HG03469 (cell line): ENCODE data around the gene ABRACL.
"Not testable (repeated sequence)": the region's sequence is repeated elsewhere in the genome, so short reads cannot be mapped to it uniquely, and the experiment has no call there.

ENCODE experiments used
- ATAC-seq: cut with Tn5 transposase; IDR thresholded peaks from one replicate; pipeline ENCODE4 v1.9.1; 2021; ENCODE audit warnings: mild to moderate bottlenecking, moderate library complexity, moderate number of reproducible peaks; ENCODE audit not compliant: unreplicated experiment

ABRACL gene

DNA sequence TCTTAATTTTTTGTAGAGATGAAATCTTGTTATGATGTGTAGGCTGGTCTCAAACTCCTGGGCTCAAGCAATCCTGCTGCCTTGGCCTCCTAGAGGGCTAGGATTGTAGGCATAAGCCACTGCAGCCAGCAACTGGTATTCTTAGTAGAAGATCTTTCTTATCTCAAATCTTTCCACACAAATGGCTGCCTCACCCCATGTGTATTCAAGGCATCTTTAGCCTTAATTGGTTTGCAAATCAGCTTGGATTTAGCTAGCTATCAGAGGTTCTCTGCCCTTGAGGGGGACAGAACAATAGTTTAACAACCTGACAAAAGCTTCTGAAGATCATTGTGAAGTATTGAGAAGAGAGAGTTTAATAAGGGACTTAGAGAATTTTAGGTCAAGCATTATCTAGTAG, 17.9 kb upstream of the ABRACL start:
- ATAC-seq = no peak

DNA sequence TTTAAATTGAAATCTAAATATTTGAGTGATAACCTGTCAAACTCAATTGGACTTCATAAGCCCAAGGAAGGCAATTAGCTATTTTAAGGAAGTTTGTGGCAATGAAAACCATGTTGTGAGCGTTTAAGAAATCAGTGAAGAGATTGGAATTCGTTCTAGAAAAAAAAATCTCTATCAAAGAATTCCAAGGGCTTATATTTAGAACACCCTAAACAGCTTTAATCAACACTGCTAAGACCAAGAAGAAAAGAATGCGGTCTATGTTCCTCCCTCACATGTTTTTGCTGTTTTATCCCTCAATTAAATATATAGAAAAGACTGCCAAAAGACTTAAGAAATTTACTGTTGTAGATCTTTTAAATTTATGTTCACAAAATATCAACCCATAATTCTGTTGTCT, 16.6 kb upstream of the ABRACL start:
- no peak for ATAC-seq

DNA sequence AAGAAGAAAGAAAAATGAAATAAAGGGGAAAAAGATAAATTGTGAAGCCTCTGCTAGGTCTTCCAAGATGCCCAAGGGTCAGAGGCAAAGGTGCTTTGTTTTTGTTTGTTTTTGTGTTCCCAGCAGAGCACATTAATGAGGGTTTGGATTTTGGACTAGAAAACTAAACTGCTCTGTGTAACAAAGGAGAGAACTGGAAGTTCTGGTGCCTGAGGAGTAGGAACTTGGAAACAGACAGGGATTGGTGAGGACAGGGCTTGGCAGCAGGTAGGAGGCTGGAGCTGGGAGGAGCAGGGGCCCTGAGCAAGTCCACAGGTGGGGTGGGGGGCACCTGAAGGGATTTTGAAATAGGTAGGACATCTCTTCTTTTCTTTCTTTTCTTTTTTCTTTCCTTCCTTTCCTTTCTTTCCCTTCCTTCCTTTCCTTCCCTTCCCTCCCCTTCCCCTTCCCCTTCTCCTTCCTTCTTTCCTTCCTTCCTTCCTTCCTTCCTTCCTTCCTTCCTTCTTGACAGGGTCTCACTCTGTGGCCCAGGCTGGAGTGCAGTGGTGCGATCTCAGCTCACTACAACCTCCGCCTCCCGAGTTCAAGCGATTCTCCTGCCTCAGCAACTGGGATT, 15.3 kb upstream of the ABRACL start:
- no peak for ATAC-seq

DNA sequence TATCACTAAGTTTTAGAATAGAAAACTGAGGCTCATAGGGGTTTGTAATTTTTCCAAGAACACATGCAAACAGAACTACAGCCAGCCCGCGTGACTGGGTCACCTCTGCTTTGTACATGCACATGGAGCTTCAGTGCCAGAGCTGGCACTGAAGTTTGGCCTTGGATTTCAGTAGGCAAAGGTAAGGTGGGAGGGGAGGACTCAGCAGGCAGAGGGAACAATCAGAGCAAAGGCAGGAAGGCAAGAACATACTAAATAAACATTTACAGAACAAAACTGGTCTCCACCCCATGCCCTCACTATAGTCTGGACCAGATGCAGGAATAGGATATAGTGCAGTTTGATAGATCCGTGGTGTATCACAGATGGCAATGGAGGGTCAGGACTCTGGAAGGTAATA, 13.6 kb upstream of the ABRACL start:
- ATAC-seq = no peak

DNA sequence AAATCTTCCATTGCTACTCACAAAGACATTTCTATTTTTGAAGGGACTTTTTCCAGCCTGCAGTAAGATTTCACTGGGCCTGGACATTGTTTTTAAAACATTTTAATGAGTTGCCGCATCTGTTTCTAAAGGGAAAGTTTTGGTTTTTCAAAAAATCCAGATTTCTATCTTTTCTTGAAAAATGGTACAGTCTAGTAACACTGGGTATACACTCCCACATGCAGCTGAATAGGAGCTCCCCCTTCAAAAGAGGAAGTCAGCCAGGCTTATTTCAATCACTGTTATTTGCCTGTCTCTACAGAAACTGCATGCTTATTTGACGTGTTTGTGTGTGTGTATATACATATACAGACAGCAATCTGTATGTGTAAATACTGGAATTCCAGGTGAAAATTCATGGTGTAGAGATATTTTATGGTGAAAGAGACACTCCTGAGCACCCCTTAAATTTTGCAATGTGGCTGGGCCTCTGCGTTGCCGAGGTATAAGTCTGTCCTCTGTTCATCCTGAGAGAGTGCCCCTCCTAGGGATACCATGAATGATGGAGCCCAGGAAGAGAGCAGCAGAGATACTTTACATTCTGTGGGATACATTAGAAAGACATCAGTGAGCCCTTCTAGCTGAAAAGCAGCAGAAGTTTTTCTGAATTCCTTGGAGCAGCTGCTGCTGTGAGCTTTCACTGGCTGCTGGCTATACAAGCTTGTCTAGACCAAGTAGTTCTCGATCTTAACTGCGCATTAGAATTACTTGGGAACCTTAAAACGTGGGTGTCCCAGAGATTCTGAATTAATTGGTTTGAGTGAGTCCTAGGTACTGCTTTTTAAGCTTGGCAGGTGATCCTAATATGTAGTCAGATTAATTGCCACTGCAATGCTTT, 12.0 kb upstream of the ABRACL start:
- peak; percentile 90 for ATAC-seq

DNA sequence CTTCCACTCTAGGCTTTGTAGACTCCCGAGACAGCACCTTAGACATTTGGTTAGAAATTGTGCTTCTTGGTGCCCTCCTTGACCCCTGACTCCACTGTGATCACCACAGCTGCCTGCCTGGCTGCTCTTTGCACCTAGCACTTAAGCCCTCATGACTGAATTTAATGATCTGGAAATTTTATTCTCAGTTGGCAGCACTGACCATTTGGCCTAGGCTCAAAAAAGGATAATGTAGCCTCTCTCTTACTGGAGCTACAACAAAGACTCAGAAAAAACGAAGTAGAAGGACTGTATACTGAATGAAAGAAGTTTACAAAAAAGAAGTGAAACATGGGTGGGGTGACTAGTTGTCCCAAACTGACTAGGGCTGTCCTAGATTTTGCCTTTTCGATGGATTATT, 11.3 kb upstream of the ABRACL start:
- no peak for ATAC-seq

DNA sequence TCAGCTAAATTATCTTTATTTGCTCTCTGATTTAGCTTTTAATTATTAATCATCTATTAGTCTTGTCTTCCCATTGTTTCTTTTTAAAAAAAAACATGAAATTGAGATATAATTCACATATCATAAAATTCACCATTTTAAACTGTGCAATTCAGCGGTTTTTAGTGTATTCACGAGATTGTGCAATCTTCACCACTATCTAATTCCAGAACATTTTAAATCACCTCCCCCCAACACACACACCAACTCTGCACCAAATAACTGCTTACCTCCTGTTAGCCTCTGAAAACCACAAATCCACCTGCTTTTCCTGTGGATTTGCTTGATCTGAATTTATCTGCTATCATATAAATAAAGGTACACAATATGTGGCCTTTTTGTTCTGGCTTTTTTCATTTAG, 8.8 kb upstream of the ABRACL start:
- no peak for ATAC-seq

DNA sequence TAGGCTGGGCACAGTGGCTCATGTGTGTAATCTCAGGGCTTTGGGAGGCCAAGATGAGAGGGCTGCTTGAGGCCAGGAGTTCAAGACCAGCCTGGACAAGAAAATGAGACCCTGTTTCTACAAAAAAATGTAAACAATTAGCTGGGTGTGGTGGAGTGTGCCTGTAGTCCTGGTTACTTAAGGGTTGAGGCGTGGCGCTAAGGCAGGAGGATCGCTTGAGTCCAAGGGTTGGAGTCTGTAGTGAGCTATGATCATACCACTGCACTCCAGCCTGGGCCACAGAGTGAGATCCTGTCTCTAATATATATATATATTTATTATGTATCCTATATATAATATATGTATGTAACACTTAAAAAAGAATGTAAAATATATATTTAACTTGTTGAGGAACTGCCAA, 7.9 kb upstream of the ABRACL start:
- ATAC-seq = no peak

DNA sequence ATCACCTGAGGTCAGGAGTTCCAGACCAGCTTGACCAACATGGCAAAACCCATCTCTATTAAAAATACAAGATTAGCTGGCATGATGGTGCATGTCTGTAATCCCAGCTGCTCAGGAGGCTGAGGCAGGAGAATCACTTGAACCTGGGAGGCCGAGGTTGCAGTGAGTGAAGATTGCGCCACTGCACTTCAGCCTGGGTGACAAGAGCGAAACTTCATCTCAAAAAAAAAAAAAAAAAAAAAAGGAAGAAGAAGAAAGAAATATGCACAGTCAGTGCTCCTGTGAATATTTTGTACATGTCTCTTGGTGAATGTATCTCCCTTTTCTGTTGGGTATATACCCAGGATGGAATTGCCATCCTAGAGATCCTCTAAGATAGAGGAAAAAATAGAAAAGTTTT, 3.1 kb upstream of the ABRACL start:
- not testable (repeated sequence) for ATAC-seq

DNA sequence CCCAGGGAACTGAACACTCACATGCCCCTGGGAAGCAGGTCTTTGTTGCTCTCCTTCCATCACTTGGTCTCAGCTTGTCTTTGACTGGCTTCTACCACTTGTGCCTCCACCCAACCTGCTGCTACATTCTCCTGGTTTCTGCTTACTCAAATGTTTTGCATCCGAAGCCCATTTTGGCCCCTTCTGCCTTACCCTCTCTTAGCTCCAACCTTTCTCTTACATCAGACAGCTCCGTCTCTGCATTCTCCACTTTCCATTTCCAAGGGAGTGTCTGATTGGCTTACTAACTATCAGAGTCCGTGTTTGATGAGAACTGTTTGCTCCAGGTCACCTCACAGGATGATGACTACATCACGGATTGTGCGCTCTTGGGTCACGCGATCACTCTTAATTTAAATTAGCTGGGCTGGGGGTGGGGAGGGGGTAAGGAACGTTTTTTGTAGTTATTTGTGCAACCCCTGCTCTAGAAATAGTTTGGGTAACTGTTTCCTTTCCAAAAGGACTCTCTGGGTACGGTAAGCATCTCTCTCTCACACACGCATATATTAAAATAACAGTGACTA, 844 bp upstream of the ABRACL start:
- no peak for ATAC-seq

DNA sequence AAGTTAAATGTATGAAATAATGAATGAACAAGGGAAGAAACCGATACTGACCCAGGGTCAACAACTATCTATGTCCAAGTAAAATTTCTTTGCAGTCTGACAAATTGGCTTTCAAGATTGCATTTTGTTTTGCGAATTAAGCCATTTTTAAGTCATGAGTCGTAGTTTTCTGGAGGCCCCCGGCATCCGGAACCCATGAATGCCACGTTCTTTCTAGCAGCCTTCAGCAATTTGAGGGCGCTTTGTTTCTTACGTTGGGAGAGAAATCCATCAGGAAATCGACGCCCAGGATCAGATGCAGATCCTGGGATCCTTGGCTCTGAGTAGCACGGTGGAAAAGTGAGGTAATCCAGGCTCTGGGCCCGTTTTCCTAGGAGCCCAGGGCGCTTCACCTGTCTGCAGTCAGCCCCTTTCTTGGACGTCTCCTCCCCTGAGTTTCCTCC, 309 bp upstream of the ABRACL start:
- peak; percentile 24 for ATAC-seq

DNA sequence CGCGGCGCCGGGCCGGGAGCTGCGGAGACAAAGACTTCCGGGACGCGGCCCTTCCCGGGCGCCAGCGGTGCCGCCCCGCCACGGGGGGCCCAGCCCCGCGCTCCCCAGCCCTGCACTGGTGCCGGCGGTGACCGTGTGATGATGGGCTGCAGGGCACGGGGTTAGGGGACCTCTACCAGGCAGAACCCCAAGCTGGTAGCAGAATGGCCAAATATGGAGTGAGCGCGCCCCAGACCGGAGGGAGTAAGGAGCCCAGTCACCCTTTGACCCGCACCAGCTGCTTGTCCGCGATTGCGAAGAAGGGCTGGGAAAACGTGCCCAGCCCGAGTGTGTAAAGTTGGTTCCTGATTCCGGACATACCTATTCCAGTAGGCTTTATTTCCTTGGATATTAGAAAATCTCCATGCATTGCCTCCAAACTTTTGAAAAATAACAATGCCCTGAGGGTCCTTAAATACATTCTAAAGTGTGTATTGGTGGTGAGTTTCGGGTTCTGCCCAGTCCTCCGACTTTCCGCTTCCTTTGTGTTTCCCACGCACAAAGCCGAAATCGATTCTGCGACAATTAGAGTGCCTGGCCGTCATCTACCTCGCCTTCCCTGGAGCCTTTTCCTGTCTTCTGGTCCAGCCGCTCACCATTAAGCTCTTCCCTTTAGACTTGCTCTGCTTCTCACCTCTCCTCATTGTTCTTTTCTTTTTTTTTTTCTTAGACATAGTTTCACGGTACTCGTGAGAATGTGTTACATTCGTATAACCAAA, 1.1 kb downstream of the ABRACL start:
- ATAC-seq = peak; percentile 18

DNA sequence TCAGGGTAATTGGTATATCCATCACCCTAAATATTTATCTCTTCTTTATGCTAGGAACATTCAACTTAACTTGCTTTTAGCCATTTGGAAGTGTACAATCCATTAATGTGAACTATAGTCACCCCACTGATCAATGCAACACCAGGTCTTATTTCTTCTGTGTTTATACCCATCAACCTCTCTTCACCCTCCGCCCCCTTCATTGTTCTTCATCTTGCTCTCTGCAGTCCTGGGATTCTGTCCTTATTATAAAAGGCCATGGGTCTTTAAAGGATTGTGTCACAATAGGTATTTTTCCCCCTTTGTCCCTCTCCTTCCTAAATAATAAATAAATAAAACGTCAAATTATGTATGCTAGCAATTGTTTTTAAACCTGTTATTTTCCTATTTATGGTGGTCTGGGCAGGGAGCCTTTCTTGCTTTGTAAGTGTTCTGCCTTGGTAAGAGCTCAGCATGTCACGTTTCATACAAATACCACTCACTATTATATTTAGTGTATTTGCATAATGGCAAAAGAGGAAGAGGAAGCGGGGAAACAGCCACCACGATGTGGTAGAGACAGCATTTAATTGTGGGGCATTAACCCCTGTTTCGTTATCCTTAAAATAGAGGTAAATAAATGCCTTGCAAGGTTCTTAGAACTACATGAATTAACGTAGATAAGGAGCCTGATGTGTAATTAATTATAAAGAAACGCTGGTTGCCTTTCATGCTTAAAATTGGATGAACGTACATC, 1.9 kb downstream of the ABRACL start:
- peak; percentile 69 for ATAC-seq

DNA sequence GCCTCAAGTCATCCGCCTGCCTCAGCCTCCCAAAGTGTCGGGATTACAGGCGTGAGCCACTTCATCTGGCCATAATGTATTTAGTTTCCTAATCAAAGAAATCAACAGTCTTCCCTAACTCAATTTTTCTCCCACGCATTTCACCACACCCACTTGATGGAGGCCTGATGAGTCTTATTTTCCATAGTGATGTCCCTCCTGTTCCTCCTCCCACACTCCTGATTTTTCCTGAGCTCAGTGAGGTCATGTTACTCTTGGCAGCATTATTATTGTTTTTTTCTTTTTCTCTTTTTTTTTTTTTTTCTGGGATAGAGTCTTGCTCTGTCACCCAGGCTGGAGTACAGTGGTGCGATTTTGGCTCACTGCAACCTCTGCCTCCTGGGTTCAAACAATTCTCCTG, 8.9 kb downstream of the ABRACL start:
- no peak for ATAC-seq

DNA sequence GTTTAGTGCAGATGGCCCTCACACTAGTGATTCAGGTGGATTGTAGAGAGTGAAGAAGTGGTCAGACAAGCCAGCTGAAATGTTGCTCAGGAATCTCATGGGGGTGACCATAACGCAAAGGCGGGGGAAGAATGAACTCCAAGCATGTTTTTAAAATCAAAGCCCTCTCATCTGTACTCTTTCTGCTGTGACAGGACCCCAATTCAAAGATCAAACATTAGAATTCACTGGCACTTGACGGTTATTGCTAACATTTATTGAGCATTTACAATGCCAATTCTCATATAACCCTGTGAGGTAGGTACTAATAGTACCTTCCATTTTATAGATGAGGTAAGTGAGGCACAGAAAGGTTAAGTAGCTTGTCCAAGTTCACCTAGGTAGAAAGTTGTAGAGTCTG, 15.7 kb downstream of the ABRACL start:
- no peak for ATAC-seq

DNA sequence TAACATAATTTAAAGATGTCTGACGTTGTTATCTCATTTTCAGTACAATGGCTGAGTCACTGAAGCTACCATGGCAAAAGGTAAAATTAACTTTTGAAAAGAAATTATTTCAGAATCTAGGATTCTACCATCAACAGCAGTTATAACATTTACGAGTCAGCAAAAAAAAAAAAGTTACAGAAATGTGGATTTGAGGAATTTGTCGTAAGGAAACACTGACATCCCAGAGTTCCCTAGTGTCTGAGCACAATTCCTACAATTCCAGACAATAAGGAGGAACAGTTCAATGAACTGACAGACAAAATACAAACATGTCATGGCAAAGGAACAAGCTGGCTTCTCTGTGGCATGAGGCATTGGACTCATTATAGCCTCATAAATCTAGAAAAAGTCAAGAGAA, 19.1 kb downstream of the ABRACL start:
- ATAC-seq = no peak

DNA sequence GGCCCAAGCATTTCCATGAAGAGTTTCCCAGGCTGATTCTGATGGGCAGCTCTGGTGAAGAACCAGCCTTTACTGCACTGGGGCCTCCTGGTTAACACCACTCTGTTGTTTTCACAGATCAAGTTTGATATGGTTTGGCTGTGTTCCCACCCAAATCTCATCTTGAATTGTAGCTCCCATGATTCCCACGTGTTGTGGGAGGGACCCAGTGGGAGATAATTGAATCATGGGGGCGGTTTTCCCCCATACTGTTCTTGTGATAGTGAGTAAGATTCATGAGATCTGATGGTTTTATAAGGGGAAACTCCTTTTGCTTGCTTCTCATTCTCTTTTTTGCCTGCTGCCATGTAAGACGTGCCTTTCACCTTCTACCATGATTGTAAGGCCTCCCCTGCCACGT, 20.4 kb downstream of the ABRACL start:
- not testable (repeated sequence) for ATAC-seq

DNA sequence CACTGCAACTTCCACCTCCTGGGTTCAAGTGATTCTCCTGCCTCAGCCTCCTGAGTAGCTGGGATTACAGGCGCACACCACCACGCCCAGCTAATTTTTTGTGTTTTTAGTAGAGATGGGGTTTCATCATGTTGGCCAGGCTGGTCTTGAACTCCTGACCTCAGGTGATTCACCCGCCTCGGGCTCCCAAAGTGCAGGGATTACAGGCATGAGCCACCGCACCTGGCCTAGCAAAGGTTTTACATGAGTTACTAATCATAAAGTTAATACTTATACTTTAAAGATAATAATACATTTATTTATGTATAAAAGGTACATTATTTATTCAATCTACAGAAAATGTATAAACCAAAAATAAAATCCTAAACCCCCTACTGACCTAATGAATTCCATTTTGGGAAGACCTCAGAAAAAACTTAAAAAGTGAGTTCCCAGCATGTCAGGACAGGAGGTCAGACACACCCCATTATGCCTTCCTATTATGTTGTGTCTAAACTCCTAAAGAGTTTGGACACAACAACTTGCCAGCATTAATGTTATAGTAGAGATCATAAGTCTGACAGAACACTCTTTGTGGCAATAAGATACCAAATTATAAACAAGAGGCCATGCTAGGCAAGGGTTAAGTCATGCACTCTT, 21.7 kb downstream of the ABRACL start:
- not testable (repeated sequence) for ATAC-seq

DNA sequence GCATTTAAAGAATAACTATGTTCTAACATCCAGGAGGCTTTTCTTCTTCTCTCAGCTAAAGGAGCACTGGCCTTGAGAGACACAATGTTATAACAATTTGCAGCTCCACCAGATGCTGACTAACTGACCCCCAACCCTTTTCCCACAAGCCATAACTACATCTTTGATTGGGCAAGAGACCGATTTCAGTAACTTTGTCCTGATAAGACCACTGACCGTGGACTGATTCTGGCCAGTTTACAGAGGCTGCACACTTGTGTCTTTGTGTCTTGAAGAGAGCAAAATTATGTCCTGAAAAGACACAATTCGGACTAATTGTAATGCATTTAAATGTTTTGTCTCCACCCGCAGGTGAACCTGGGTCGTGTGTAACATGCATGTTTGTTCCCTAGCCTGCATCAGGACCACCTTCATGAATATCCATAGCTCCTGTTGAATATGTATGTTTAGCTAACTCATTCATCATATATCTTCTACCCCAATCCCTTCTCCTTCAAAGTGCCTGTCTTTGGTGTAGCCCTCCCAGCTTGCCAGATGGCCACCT, 22.3 kb downstream of the ABRACL start:
- ATAC-seq = no peak
